CD4-positive, alpha-beta T cell treated with Interleukin-15 for 1 hour (primary cell): Measurements from ENCODE around the gene LRRC3.

Experiments
- DNase-seq: peaks from one replicate; pipeline ENCODE4 v3.0.0-alpha.2; 2020

Gene LRRC3

DNA sequence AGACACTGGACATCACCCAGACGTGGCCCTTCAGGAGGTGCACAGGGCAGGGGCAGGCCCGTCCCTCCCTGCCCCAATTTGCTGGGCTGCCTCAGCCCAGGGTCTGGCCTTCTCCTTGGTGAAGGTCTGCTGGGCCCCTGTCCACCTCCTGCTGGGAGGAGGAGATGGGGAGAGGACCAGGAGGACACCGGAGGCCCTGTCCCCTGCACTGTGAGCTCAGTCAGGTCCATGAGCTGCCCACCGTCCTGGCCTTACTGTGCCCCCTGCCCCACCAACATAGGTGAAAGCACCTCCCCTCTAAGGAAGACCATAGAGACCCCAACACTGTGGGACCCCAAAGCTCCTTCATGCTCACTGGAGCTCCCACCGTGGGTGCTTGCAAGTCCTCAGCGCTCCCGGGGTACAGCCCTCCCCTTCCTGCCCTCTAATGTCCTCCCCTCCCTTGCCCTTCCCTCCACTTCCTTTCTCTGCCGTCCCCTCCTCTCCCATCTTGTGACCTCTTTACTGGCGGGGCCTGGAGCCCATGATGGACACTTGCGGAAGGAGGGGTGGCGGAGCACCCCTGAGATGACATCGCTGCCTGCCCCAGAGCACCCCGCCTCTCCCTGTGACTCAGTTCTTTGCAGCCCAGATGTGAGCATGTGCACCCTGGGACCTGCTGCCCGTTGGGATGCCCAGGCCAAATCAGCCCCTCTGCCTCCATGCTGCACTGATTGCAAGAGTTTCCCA, 4.6 kb downstream of the LRRC3 start:
- peak; percentile 9 for DNase-seq

DNA sequence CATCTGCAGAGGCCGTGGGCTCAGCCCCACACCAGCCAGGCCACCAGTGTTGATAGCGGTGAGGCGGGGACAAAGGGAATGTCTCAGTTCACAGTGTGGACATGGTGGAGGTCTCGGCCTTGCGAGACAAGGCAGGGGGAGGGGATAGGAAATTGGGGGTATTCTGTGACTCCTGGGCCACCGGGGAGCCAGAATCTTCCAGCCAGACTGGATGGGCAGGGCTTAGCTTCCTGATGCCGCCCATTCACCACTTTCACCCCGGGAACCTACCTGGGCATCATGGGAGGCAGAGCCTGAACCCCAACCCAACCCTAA, 5.1 kb downstream of the LRRC3 start:
- DNase-seq = peak; percentile 8

- DNase-seq = peak; percentile 0
Measured at GRCh38 chr21:44461005-44461404, 5.7 kb downstream of the LRRC3 start.

DNA sequence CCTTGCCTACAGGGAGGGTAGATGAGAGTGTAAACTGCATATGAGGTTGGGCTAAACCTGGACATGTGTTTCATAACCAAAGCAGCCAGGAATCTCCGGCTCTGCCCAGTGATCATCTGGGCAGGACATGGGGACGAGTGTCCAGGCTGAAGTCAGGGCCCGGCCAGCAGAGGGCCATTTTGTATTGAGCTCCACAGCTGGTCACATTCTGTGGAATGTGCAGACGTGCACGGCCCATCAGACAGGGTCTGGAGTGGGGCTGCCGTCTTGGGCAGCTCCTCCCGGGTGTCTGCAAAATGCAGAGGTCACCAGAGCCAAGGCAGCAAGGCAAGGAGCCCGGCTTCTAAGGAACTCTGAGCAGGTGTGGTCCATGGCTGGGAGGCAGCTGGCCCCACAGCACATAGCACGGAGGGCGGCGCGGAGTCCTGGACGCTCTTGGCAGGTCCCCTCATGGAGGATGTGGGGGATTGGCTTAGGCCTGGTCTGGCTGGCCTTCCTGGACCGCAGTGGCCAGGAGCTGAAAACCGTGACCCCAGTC, 6.2 kb downstream of the LRRC3 start:
- DNase-seq = peak; percentile 12

DNA sequence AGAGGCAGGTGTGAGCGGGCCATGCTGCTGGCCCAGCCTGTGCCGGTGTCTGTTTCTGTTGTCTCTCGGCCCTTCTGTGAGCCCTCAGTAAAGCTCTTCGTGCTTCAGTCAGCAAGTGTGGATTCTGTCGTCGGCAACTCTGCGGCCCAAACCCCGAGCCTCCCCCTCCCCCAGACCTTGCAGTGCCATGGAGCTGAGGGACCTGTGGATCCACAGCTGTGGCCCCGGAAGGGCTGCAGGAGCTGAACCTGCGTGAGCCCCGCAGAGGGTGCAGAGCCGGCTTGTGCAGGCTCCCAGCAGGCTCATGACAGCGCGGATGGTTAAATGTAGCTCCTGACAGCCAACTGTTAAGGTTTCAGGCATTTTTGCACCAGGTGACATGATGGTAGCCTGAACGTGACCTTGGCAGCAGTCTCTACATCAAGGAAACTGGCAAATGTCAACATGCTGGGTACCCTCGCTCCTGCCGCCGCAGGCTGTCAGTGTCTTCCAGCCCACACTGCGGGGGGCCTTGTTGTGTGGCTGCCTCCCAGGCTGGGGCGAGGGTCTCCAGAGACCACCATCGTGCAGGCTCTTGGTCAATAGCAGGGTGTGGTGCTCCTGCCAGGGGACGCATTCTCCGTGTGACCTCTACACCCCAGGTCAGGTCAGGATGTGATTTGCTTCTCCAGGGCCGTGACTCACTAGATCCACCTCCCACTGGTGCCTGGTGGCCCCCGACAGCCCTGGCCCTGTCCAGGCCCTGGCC, 7.0 kb downstream of the LRRC3 start:
- no peak for DNase-seq

DNA sequence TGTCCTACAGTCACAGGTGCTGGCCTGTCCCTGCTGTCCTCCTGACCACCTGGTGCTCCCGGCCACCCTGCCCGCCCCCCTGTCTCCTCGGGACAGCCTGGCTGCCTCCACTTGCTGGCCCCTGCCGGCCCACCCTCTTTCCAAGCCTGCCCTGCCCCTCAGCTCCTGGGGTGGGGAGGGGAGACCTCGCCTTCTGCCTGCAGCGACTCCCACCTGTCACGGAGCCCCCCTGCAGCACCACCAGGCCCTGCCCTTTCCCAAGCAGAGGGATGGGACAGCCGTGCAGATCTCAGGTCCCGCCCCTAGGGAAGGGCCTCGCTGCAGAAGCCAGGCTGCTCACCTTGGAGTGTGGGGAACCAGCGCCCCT, 7.5 kb downstream of the LRRC3 start:
- DNase-seq = no peak

GRCh38 chr21:44463724-44464123, 8.4 kb downstream of the LRRC3 start:
- DNase-seq = no peak

DNA sequence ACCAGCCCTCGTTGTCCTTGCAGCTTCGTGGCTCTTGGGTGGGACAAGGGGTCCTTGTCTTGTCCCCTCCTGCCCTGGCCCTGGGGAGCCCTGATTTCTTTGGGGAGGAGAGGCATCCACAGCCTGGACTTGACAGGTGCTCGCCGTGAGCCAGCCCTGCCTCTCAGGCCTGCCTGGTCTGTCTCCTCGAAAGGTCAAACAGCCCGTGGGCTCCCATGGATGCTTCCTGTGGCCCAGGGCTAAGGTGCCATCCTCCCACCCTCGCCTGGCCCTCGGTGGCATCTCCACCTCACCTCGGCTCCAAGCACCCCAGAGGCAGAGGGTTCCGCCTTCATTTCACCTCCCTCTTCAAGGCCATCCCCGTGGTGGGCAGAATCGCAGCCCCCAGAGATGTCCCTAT, 9.0 kb downstream of the LRRC3 start:
- DNase-seq = no peak

DNA sequence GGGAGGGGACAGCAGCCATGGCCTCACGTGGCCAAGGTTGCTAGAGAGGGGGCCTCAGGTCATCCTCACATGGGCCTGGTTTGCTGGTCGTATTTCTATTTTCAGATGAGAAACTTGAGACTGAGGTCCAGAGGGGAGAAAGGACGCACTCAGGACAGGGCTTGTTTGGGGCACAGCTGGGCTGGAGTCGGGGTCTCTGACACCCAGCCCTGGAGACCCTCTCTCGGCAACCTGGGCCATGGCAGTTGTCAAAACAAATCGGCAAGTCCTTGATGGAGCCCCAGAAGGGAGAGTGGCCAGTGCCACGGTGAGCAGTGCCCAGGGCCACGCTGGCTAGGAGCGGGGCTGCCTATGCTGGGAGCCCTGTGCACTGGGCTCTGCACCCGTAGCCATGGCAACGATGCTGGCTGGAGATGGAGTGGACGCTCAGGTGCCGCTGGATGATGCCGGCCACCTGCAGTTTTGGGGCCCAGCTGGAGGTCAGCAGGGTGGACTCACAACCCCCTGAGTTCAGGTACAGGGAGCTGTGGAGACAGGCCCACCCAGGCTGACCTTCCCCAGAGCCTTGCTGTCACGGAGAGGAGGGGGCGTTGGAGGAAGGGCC, 11.1 kb downstream of the LRRC3 start:
- no peak for DNase-seq

GRCh38 chr21:44466996-44467858, 11.9 kb downstream of the LRRC3 start:
- DNase-seq = no peak

GRCh38 chr21:44467859-44468195, 12.5 kb downstream of the LRRC3 start:
- DNase-seq = no peak

GRCh38 chr21:44471341-44471740, 16.0 kb downstream of the LRRC3 start:
- no peak for DNase-seq

DNA sequence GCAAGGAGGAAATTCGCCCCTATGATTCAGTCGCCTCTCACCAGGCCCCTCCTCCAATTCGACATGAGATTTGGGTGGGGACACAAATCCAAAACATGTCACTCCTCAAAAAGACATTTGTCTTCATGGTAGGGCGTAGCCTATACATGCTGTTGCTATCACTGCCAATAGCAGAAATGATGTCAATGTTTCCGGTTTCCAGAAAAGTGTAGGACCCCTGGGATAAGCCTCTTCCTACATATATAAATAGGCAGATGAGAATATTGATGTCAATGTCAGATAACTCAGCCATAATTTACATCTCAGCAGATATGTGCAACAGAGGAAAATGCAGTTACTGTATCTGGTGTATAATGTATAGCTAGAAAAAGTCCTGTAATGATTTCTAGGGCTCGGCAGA, 16.7 kb downstream of the LRRC3 start:
- DNase-seq = no peak

- DNase-seq = no peak
Measured at GRCh38 chr21:44473915-44474555, 18.7 kb downstream of the LRRC3 start.

DNA sequence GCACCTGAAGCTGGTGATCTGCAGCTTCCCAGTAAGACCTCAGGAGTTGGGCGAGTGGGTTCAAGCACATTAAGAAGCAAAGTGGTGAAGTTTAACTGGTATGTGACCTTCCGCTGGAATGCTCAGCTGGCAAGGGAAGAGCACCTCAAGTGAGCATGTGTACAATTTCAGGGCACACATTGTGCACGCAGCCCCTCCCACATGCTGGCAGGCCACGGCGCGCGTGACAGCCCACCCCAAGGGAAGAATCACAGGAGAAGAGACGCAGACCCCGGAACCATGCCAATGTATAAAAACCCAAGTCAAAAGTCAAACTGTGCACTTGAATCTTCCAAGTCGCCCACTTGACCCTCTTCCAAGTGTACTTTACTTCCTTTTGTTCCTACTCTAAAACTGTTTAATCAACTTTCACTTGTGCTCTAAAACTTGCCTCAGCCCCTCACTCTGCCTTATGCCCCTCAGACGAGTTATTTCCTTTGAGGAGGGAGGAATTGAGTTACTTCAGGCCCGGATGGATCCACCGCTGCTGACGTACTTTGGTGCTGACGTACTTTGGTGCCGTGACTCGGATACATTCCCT, 20.0 kb downstream of the LRRC3 start:
- DNase-seq = no peak

- no peak for DNase-seq
Measured at GRCh38 chr21:44477131-44477530, 21.8 kb downstream of the LRRC3 start.

DNA sequence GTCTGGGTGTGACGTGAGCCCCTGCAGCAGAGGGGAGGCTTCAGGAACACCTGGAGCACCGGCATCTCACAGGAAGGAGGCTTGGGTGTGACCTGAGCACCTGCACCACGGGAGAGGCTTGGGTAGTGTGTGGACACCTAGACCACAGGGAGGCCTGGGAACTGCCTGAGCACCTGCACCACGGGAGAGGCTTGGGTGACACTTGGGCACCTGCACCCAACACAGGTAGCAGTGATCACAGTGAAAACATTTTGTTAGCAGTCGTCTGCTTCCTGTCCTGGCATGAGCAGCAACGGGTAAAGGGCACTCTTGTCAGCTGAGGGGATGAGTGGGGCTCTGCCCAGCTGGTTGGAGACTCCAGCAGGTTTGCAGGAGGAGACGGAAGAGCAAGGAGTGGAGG, 22.4 kb downstream of the LRRC3 start:
- no peak for DNase-seq

DNA sequence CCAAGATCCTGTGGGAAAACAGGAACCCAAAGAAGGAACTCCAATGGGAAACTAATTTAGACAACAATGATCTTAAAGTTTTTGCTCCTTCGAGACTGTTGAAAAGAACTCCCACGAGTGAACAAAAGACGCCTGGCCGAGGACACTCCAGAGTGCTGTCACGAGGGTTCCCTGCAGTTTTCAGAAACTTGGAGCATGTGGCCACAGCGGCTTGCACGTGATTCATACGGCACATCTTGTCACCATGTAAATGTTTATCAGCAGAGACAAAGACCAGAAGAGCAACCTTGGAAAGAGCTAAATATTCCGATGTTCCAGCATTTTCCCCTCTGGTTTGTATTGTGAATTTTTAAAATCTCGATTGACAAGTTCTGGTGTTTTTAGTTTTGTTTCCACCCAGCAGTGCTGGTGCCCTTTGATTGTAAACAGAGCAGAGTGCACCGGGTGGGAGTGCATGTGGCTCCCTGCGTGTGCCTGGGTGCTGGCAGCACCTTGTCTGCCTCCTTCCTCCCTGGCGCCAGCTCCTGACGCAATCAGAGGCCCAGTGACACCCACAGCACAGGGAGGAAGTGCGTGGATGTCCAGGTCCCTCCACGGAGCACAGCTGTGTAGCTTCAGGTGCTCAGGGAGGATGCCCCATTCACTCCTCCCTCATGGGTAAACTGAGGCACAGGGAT, 23.0 kb downstream of the LRRC3 start:
- no peak for DNase-seq

DNA sequence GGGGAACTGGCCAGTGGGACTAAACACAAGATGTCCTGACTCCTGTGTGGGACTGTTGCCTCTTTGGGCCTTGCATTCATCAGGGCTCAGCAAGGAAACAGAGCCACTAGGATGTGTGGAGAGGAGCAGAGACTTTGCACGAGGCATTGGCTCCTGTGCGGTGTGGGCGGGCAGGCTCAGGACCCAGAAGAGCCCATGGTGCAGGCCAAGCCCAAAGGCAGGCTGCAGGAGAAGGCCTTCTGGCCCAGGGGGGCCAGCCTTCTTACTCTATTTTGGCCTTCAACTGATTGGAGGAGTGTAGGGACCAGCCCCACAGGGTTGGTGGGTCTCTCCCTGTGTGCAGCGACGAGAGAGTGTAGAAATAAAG, 23.5 kb downstream of the LRRC3 start:
- no peak for DNase-seq

- DNase-seq = peak; percentile 52
Measured at GRCh38 chr21:44479556-44480199, 24.4 kb downstream of the LRRC3 start.
